ENCODE data around the gene GNG14. TPM values are rescaled to one million over a fixed set of nuclear protein-coding genes. Genes with fewer than 3 reads are reported as not detected.
A peak's percentile ranks its signal among the peaks of the same experiment; 100 is the strongest.

The GNG14 gene
- total and polyA plus RNA-seq, 2 of the 13 experiments (the other 11 are each of a cell fraction or from before 2014, with no cell fraction given): not detected

DNA sequence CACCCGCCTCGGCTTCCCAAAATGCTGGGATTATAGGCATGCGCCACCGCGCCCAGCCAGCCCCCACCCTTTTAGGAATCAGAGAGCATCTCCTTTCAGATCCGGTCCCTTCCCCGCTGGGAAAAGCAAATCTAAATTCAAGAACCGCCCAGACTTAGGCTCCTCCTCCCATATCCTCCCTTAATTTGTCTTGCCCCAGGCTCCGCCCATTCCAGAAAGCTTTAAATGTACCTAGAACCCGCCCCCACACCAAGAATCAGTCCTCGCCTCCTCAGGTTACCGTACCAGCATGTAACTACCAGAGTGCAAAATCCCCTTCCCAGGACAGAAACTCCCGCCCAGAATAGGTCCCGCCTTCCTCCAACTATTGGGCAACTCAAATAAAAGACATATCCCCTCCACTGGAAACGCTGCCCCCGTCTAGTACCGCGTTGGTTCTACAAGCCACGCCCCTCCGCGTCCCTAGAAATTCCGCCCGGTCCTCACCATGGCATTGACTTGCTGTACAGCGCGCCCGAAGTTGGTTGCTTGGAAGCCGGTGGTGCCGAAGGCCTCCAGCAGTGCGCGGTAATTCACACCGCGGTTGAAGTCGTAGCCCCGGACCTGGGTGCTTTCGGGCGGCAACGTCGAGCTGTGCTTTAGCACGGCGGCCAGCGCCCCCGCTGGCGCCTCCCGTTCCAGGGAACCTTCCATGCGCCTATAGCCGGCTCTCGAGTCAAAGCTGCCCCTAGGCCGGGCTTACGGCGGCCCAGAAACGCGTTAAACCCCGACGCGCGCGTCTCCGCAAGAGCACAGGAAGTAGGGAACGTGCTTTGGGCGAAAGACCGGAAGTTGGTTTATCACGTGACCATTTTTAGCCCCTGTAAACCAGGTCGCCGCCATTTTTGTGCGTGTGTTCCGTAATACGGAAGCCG, 6.5 kb upstream of the GNG14 start, which contains the start of gene DHPS (continued):
- TF ChIP-seq, protein P1, sequence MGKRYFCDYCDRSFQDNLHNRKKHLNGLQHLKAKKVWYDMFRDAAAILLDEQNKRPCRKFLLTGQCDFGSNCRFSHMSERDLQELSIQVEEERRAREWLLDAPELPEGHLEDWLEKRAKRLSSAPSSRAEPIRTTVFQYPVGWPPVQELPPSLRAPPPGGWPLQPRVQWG (CRISPR knock-in tag; IDR thresholded peaks at IDR 0.05; ENCODE audit: borderline replicate concordance, low read depth): no peak
- TF ChIP-seq RELA (CRISPR knock-in tag; IDR thresholded peaks at IDR 0.05) (no peak), ZNF207 (IDR thresholded peaks at IDR 0.05; ENCODE audit: borderline replicate concordance) (no peak), ZNF260 (CRISPR knock-in tag; IDR thresholded peaks at IDR 0.05; ENCODE audit: borderline replicate concordance, low read depth) (no peak), REPIN1 (CRISPR knock-in tag; IDR thresholded peaks at IDR 0.05; ENCODE audit: borderline replicate concordance, low read depth) (peak; percentile 78; the same call in 1 of the 2 replicates), NAIF1 (CRISPR knock-in tag; IDR thresholded peaks at IDR 0.05; ENCODE audit: borderline replicate concordance) (no peak), TSC22D2 (CRISPR knock-in tag; IDR thresholded peaks at IDR 0.05; ENCODE audit: borderline replicate concordance) (no peak), ZNF644 (CRISPR knock-in tag; IDR thresholded peaks at IDR 0.05; ENCODE audit: low read depth) (no peak), SRSF1 (optimal IDR thresholded peaks at IDR 0.05; ENCODE audit: low read depth, low read length) (peak; percentile 62), SRY (CRISPR knock-in tag; IDR thresholded peaks at IDR 0.05) (peak; percentile 86; the same call in 1 of the 2 replicates), STAG1 (CRISPR knock-in tag; IDR thresholded peaks at IDR 0.05) (no peak), FOXM1 (CRISPR knock-in tag; IDR thresholded peaks at IDR 0.05) (no peak; the same call in 1 of the 2 replicates), EED (CRISPR knock-in tag; IDR thresholded peaks at IDR 0.05) (peak; percentile 54; the same call in 1 of the 2 replicates)
- TF ChIP-seq, protein P2, sequence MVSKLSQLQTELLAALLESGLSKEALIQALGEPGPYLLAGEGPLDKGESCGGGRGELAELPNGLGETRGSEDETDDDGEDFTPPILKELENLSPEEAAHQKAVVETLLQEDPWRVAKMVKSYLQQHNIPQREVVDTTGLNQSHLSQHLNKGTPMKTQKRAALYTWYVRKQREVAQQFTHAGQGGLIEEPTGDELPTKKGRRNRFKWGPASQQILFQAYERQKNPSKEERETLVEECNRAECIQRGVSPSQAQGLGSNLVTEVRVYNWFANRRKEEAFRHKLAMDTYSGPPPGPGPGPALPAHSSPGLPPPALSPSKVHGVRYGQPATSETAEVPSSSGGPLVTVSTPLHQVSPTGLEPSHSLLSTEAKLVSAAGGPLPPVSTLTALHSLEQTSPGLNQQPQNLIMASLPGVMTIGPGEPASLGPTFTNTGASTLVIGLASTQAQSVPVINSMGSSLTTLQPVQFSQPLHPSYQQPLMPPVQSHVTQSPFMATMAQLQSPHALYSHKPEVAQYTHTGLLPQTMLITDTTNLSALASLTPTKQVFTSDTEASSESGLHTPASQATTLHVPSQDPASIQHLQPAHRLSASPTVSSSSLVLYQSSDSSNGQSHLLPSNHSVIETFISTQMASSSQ (IDR thresholded peaks at IDR 0.05; ENCODE audit: low read depth): no peak
- TF ChIP-seq, protein P2 (CRISPR knock-in tag; IDR thresholded peaks at IDR 0.05; ENCODE audit: borderline replicate concordance): no peak; the same call in 1 of the 2 replicates
- TF ChIP-seq, protein P3, sequence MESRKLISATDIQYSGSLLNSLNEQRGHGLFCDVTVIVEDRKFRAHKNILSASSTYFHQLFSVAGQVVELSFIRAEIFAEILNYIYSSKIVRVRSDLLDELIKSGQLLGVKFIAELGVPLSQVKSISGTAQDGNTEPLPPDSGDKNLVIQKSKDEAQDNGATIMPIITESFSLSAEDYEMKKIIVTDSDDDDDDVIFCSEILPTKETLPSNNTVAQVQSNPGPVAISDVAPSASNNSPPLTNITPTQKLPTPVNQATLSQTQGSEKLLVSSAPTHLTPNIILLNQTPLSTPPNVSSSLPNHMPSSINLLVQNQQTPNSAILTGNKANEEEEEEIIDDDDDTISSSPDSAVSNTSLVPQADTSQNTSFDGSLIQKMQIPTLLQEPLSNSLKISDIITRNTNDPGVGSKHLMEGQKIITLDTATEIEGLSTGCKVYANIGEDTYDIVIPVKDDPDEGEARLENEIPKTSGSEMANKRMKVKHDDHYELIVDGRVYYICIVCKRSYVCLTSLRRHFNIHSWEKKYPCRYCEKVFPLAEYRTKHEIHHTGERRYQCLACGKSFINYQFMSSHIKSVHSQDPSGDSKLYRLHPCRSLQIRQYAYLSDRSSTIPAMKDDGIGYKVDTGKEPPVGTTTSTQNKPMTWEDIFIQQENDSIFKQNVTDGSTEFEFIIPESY (CRISPR knock-in tag; IDR thresholded peaks at IDR 0.05): no peak
- TF ChIP-seq, protein P4, sequence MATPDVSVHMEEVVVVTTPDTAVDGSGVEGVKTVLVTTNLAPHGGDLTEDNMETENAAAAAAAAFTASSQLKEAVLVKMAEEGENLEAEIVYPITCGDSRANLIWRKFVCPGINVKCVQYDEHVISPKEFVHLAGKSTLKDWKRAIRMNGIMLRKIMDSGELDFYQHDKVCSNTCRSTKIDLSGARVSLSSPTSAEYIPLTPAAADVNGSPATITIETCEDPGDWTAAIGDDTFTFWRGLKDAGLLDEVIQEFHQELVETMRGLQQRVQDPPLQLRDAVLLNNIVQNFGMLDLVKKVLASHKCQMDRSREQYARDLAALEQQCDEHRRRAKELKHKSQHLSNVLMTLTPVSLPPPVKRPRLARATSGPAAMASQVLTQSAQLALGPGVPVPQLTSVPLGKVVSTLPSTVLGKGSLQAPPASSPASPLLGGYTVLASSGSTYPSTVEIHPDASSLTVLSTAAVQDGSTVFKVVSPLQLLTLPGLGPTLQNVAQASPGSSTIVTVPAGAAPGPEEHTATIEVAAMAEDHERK (CRISPR knock-in tag; IDR thresholded peaks at IDR 0.05; ENCODE audit: low read depth): no peak
- TF ChIP-seq, protein P5, sequence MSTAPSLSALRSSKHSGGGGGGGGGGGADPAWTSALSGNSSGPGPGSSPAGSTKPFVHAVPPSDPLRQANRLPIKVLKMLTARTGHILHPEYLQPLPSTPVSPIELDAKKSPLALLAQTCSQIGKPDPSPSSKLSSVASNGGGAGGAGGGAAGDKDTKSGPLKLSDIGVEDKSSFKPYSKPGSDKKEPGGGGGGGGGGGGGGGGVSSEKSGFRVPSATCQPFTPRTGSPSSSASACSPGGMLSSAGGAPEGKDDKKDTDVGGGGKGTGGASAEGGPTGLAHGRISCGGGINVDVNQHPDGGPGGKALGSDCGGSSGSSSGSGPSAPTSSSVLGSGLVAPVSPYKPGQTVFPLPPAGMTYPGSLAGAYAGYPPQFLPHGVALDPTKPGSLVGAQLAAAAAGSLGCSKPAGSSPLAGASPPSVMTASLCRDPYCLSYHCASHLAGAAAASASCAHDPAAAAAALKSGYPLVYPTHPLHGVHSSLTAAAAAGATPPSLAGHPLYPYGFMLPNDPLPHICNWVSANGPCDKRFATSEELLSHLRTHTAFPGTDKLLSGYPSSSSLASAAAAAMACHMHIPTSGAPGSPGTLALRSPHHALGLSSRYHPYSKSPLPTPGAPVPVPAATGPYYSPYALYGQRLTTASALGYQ (CRISPR knock-in tag; IDR thresholded peaks at IDR 0.05): no peak; the same call in 1 of the 2 replicates
